Thyroid gland (tissue), 4 donors: ENCODE data around the gene MPI. TPM values are rescaled to one million over a fixed set of nuclear protein-coding genes. Genes with fewer than 3 reads are reported as not detected.
"Not testable (repeated sequence)": the region's sequence is repeated elsewhere in the genome, so short reads cannot be mapped to it uniquely, and the experiment has no call there.

Source experiments
- DNase-seq, 2 donors: peaks; one replicate each; pipeline ENCODE4 v3.0.0-alpha.2; 2019
- H3K27ac ChIP-seq, 3 donors: fragments of 200-600 bp; sonication (generic); 1 replicate in 2 of 3; 2 replicates in 1 of 3; pipeline ENCODE4 v1.5.1; 2016 to 2019; ENCODE audit warnings: mild to moderate bottlenecking in 1 of 3, moderate library complexity in 1 of 3
- H3K27me3 ChIP-seq: fragments of 200-600 bp; sonication (generic); one replicate; pipeline ENCODE4 v1.5.1; 2019
- H3K36me3 ChIP-seq, 2 donors: fragments of 200-600 bp; sonication (generic); one replicate each; pipeline ENCODE4 v1.5.1; 2016 to 2019
- H3K4me1 ChIP-seq, 2 donors: fragments of 200-600 bp; sonication (generic); one replicate each; pipeline ENCODE4 v1.5.1; 2017 to 2019
- H3K4me3 ChIP-seq, 3 donors: fragments of 200-600 bp; sonication (generic); replicated peaks in 1 of 3; 1 replicate in 2 of 3; 2 replicates in 1 of 3; pipeline ENCODE4 v1.5.1; 2016; ENCODE audit warnings: mild to moderate bottlenecking in 1 of 3
- H3K9me3 ChIP-seq: fragments of 200-600 bp; sonication (generic); one replicate; pipeline ENCODE4 v1.5.1; 2017
- CTCF ChIP-seq, 6 experiments: fragments of 200-600 bp in 3 of 6; fragments of 450-650 bp in 3 of 6; sonication (generic) in 3 of 6; IDR thresholded peaks; one replicate each; pipeline ENCODE4 v1.5.1; 2016 to 2019; ENCODE audit warnings: antibody characterized with exemption in 6 of 6, mild to moderate bottlenecking in 2 of 6, inconsistent platforms in 1 of 6, moderate library complexity in 1 of 6
- POLR2A ChIP-seq, 2 donors: fragments of 450-650 bp; IDR thresholded peaks; one replicate each; pipeline ENCODE4 v1.6.1; 2017; ENCODE audit warnings: antibody characterized with exemption in 2 of 2, mild to moderate bottlenecking in 2 of 2, moderate library complexity in 1 of 2
- WGBS, 2 donors: methylation state at CpG; one replicate each; pipeline ENCODE4 v1.1.5; 2017; 5-methylcytosine and 5-hydroxymethylcytosine counted together
- intact Hi-C: fragments of 100-400 bp; cut with DNase I; formaldehyde crosslinking; loops from one replicate; pipeline ENCODE4 v1.15.1; 2023
- total RNA-seq, 4 donors: library from RNA; depleted of rRNA; stranded (reverse); fragments of >200 nt; gene quantifications; one replicate each; pipeline ENCODE4 v1.2.3, GENCODE V29; 2016

MPI gene
- total RNA-seq, 4 donors from 2014 or later: 72.2 to 91.1 (median 88.5) TPM

DNA sequence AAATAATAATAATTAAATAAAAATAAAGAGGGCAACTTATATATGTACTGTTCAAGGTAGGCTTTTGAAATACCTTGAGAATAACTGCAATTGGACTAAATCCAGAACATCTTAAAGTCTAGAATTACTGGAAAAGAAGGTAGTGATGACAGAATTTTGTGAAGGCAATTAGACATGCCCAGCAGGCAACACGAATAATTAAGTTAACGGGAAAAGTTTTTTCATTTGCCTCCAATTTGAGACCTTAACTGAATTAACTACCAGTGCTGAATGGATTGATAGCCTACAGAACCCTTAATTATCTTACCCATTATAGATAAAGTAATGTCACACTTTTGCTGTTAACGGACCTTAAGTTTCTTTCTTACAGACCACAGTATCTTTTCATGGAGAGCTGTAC, 34.7 kb downstream of the MPI start:
- peaks cover 58 to 70% of the 10 kb centered on the region in 2 donors for H3K36me3 ChIP-seq
- no peaks in the 10 kb centered on the region for H3K9me3 ChIP-seq
- intact Hi-C loops: no loop called here
- TF ChIP-seq CTCF (IDR thresholded peaks at IDR 0.05) (no peak), POLR2A (IDR thresholded peaks at IDR 0.05) (no peak)
- 95 to 98% methylated on average over 3 of the region's 3 CpGs for WGBS, 2 donors
- no peaks in the 10 kb centered on the region for H3K4me1 ChIP-seq
- H3K27me3 ChIP-seq: no peaks in the 10 kb centered on the region
- H3K4me3 ChIP-seq: no peak overlapping the region
- H3K27ac ChIP-seq: no peak overlapping the region
- no peak for DNase-seq

- H3K27ac ChIP-seq: no peak overlapping the region
- H3K36me3 ChIP-seq: peaks cover 33 to 36% of the 10 kb centered on the region in 2 donors
- no peaks in the 10 kb centered on the region for H3K9me3 ChIP-seq
- H3K4me1 ChIP-seq: no peaks in the 10 kb centered on the region
- no peaks in the 10 kb centered on the region for H3K27me3 ChIP-seq
- H3K4me3 ChIP-seq: no peak overlapping the region
- DNase-seq: no peak
- TF ChIP-seq CTCF (IDR thresholded peaks at IDR 0.05): no peak
- TF ChIP-seq POLR2A (IDR thresholded peaks at IDR 0.05): no peak
- WGBS, 2 donors: 96 to 99% methylated on average over 5 of the region's 5 CpGs
- intact Hi-C loops: no loop called here
Measured at GRCh38 chr15:74928771-74929198, 38.9 kb downstream of the MPI start.

GRCh38 chr15:74933573-74933972, 43.7 kb downstream of the MPI start:
- H3K4me1 ChIP-seq: peaks cover 4 to 24% of the 10 kb centered on the region in 2 donors
- no peaks in the 10 kb centered on the region for H3K9me3 ChIP-seq
- TF ChIP-seq POLR2A (IDR thresholded peaks at IDR 0.05) (no peak), CTCF (IDR thresholded peaks at IDR 0.05) (no peak)
- intact Hi-C loops: no loop called here
- H3K27ac ChIP-seq: no peak overlapping the region
- peaks cover 7 to 14% of the 10 kb centered on the region in 2 donors for H3K36me3 ChIP-seq
- WGBS, 2 donors: 61 to 78% methylated on average over 2 of the region's 2 CpGs
- no peak overlapping the region for H3K4me3 ChIP-seq
- no peaks in the 10 kb centered on the region for H3K27me3 ChIP-seq
- DNase-seq: no peak

GRCh38 chr15:74935193-74935592, 45.4 kb downstream of the MPI start:
- H3K4me3 ChIP-seq, H3K27ac ChIP-seq, DNase-seq, H3K36me3 ChIP-seq, H3K27me3 ChIP-seq, H3K9me3 ChIP-seq, intact Hi-C loops: not testable (repeated sequence)
- H3K4me1 ChIP-seq: peaks cover 4 to 24% of the 10 kb centered on the region in 2 donors
- WGBS, 2 donors: 90% methylated on average over 3 of the region's 3 CpGs

- intact Hi-C loops: no loop called here
- DNase-seq: no peak
Measured at GRCh38 chr15:74937272-74937589, 47.4 kb downstream of the MPI start.

More at GRCh38 chr15:74937272-74937589, 47.4 kb downstream of the MPI start:
- H3K4me1 ChIP-seq: peaks cover 4 to 24% of the 10 kb centered on the region in 2 donors
- 0 to 1% methylated on average over 11 to 18 of the region's 18 CpGs for WGBS, 2 donors
- TF ChIP-seq CTCF (IDR thresholded peaks at IDR 0.05): no peak
- H3K9me3 ChIP-seq: no peaks in the 10 kb centered on the region
- peak overlapping the region; percentile 92 to 96 (median 94) for H3K27ac ChIP-seq
- no peaks in the 10 kb centered on the region for H3K36me3 ChIP-seq
- peak overlapping the region; percentile 82 to 99 (median 98) for H3K4me3 ChIP-seq
- H3K27me3 ChIP-seq: no peaks in the 10 kb centered on the region
